NCI-H128 (cell line): Measurements from ENCODE around the gene RMC1.
"Not testable (repeated sequence)": the region's sequence is repeated elsewhere in the genome, so short reads cannot be mapped to it uniquely, and the experiment has no call there.

Experiments used
- DNase-seq: peaks from one replicate; lab custom pipeline; 2025; ENCODE audit not compliant: unreplicated experiment; lab: John Stamatoyannopoulos, UW

RMC1 gene

GRCh38 chr18:23495723-23496440 lies 7.4 kb upstream of the RMC1 start:
- DNase-seq = no peak

GRCh38 chr18:23498117-23498516 lies 5.2 kb upstream of the RMC1 start:
- DNase-seq = no peak

GRCh38 chr18:23498877-23499276 lies 4.4 kb upstream of the RMC1 start:
- DNase-seq = peak; percentile 40

GRCh38 chr18:23499291-23499781 lies 4.0 kb upstream of the RMC1 start:
- DNase-seq = no peak

GRCh38 chr18:23501626-23502025 lies 1.7 kb upstream of the RMC1 start:
- no peak for DNase-seq

- DNase-seq = no peak
These were observed 734 bp upstream of the RMC1 start for GRCh38 chr18:23502516-23503037.

GRCh38 chr18:23503963-23504344 lies 643 bp downstream of the RMC1 start:
- DNase-seq = no peak

- DNase-seq = no peak
These were observed 1.4 kb downstream of the RMC1 start for GRCh38 chr18:23504720-23505119.

- no peak for DNase-seq
These were observed 3.1 kb downstream of the RMC1 start for GRCh38 chr18:23506393-23506792.

GRCh38 chr18:23510923-23511322 lies 7.6 kb downstream of the RMC1 start:
- DNase-seq = not testable (repeated sequence)

GRCh38 chr18:23512216-23512615 lies 8.9 kb downstream of the RMC1 start:
- not testable (repeated sequence) for DNase-seq

- no peak for DNase-seq
These were observed 9.3 kb downstream of the RMC1 start for GRCh38 chr18:23512641-23513040.

GRCh38 chr18:23515911-23516546 lies 12.7 kb downstream of the RMC1 start:
- DNase-seq = peak; percentile 74

GRCh38 chr18:23519734-23520133 lies 16.4 kb downstream of the RMC1 start:
- DNase-seq = no peak

- DNase-seq = no peak
These were observed 18.0 kb downstream of the RMC1 start for GRCh38 chr18:23521271-23521670.

- DNase-seq = no peak
These were observed 18.6 kb downstream of the RMC1 start for GRCh38 chr18:23521907-23522306.

- no peak for DNase-seq
These were observed 20.3 kb downstream of the RMC1 start for GRCh38 chr18:23523429-23524212.

- no peak for DNase-seq
These were observed 20.9 kb downstream of the RMC1 start for GRCh38 chr18:23524213-23524707.

- no peak for DNase-seq
These were observed 23.3 kb downstream of the RMC1 start for GRCh38 chr18:23526501-23527063.

- DNase-seq = no peak
These were observed 25.5 kb downstream of the RMC1 start for GRCh38 chr18:23528580-23529472.
